SJCRH30 (cell line): Measurements from ENCODE around the gene FAAP100. TPM values are rescaled to one million over a fixed set of nuclear protein-coding genes. Genes with fewer than 3 reads are reported as not detected.

Experiments used
- DNase-seq, 2 experiments: peaks; one replicate each; pipeline ENCODE4 v3.0.0-alpha.2; 2015 to 2020
- H3K27ac ChIP-seq: fragments of 250-450 bp; sonication (Bioruptor Pico); 2 replicates; pipeline ENCODE4 v1.5.1; 2020; ENCODE audit warnings: mild to moderate bottlenecking, moderate library complexity
- H3K27me3 ChIP-seq: fragments of 250-450 bp; sonication (Bioruptor Pico); 2 replicates; pipeline ENCODE4 v1.5.1; 2020; ENCODE audit warnings: mild to moderate bottlenecking, moderate library complexity
- H3K36me3 ChIP-seq: fragments of 250-450 bp; sonication (Bioruptor Pico); 2 replicates; pipeline ENCODE4 v1.5.1; 2020; ENCODE audit warnings: mild to moderate bottlenecking, moderate library complexity
- H3K4me1 ChIP-seq: fragments of 250-450 bp; sonication (Bioruptor Pico); 2 replicates; pipeline ENCODE4 v1.5.1; 2020; ENCODE audit warnings: mild to moderate bottlenecking, moderate library complexity
- H3K4me3 ChIP-seq: fragments of 250-450 bp; sonication (Bioruptor Pico); 2 replicates; pipeline ENCODE4 v1.5.1; 2020; ENCODE audit warnings: mild to moderate bottlenecking, moderate library complexity
- H3K9me3 ChIP-seq: fragments of 250-450 bp; sonication (Bioruptor Pico); replicated peaks from 2 replicates; pipeline ENCODE4 v1.5.1; 2020; ENCODE audit warnings: mild to moderate bottlenecking, moderate library complexity
- total RNA-seq: library from RNA; depleted of rRNA; stranded (reverse); fragments of >200 nt; shearing (Covaris generic); gene quantifications from 2 replicates; pipeline ENCODE4 v1.2.3, GENCODE V29; 2014

The FAAP100 gene
- total RNA-seq, 1 experiment from 2014 or later: 60.7 TPM

DNA sequence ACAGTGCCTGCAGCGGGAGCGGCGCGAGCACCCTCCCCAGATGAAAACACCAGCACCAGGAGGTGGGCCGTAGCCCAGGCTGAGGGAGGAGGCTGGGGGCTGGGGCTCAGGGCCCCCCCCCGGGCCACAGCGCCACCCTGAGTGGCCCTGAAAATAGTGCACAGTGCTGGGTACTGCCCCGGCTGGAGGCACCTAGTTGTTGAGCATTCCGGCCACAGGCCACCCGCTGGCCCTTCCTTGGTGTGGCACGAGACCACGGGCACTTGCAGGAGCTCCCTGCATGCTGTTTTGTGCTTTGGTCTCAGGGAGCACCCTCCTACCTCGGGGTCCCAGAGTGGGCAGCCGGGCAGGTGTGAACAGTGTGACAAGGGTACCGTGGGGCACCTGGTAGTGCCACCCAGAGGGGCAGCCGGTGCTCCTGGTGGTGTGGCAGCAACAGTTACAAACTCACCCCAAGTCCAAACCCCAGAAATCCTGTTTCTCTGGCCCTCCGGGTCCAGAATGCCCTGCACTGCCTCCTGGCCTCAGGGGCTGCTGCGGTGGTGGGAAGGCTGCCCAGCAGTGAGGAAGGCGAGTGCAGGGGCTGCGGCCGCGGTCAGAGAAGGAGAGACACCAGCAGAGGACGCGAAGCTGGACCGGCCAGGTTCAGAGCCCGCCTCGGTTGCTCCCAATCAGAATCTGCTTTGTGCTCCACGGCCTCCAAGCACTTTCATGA lies 12.0 kb downstream of the FAAP100 start:
- Histone ChIP-seq H3K4me1 (peaks cover 28% of the 10 kb centered on the region), H3K27ac (no peak overlapping the region), H3K4me3 (no peak overlapping the region), H3K36me3 (peaks cover 25% of the 10 kb centered on the region), H3K9me3 (no peaks in the 10 kb centered on the region), H3K27me3 (no peaks in the 10 kb centered on the region)
- no peak for DNase-seq

DNA sequence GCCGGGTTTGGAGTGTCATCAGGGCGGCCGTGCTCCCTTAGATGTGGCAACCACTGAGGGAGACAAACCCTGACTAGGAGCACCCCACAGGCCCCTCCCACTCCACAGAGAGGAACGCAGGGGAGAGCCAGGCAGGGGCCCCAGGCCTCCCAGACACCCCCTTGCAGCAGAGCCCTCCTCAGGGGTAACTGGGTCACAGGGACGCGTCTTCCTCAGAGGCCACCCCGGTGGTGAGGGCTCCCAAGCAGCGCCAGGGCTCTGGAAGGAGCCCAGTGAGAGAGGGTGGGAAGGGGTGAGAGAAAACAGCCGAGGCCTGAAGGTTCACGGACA lies 12.6 kb downstream of the FAAP100 start:
- H3K9me3 ChIP-seq: no peaks in the 10 kb centered on the region
- no peak for DNase-seq
- no peak overlapping the region for H3K4me3 ChIP-seq
- H3K36me3 ChIP-seq: peaks cover 19% of the 10 kb centered on the region
- no peak overlapping the region; the same call in 1 of the 2 replicates for H3K27ac ChIP-seq
- H3K4me1 ChIP-seq: peaks cover 31% of the 10 kb centered on the region
- H3K27me3 ChIP-seq: no peaks in the 10 kb centered on the region

DNA sequence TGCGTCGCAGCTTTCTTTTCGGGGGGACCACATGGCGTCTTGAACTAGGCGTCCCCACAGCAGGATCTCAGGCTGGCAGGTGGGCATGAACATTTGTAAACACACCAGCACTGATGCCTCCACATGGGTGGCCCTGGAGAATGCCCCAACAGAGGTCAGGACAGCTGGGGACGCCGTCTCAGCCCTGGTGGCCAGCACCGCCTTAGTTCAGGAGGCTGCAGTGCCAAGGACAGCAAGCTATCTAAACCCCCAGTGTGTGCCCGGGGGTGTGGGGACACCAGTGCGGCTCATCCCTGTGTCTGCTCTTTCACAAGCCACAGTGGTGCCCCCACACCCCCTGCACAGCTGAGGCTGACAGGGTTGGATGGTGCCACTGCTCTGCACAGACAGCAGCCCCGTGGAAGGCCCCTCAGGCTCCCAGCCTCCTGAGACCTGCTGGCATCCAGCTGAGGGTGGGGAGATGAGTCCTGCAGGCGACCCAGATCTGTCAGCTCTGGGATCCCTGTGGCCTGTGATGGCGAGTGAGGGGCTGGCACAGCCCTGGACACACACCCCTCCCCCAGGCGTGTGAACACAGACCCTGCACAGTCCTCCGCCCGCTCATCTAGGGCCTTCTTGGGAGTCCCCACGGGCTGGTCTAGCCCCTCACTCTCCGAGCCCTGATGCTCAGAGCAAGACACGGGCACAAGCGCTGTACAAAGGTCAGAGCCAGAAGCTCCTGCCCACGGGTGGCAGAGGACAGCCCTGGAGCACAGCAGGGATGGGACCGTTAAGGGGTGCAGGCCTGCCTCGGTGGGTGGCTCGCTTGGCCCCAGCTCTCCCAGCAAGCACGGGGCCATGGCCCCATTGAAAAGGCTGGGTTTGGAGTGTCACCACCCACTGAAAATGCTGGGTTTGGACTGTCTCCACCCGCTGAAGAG lies 13.2 kb downstream of the FAAP100 start:
- Histone ChIP-seq H3K36me3 (peaks cover 14% of the 10 kb centered on the region; the same call in 1 of the 2 replicates), H3K27me3 (no peaks in the 10 kb centered on the region), H3K4me1 (peaks cover 38% of the 10 kb centered on the region), H3K27ac (peak overlapping the region; percentile 85), H3K9me3 (no peaks in the 10 kb centered on the region), H3K4me3 (no peak overlapping the region)
- peak; percentile 77 to 78 for DNase-seq

DNA sequence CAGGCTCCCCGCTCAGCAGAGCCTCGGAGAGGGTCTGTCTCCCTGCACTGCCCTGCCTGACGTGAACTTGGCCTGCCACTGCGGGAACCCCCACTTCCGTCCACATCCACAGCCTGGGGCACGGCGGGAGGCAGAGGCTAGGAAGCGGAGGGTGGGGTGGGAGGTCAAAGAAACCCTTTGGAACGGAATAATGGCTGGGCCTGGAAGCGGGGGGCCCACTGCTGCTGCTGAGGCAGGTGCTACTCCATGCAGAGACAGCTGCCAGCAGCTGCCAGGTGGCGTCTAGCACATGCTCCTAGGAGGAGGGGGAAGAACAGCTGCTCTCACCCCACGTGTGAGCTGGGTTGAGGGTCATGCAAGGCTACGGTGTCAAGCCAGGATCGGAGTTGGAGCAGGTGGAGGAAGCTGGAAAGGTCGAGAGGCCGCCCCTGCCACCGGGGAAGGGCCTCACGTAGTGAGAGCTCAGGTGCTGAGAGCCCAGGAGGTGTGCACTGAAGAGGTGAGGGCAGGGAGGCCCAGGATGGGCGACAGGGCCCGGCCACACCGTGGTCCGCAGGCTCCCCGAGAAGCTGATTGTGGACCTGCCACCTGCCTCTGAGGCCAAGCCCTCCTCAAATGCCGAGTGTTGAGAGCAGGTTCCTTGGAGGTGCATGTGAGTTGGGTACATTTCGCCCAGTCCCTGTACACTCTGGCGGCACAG lies 14.1 kb downstream of the FAAP100 start:
- Histone ChIP-seq H3K4me1 (peaks cover 46% of the 10 kb centered on the region), H3K27me3 (no peaks in the 10 kb centered on the region), H3K27ac (peak overlapping the region; percentile 85), H3K4me3 (peak overlapping the region; percentile 2; the same call in 1 of the 2 replicates), H3K9me3 (no peaks in the 10 kb centered on the region), H3K36me3 (peaks cover 6% of the 10 kb centered on the region; the same call in 1 of the 2 replicates)
- DNase-seq: peak; percentile 100

DNA sequence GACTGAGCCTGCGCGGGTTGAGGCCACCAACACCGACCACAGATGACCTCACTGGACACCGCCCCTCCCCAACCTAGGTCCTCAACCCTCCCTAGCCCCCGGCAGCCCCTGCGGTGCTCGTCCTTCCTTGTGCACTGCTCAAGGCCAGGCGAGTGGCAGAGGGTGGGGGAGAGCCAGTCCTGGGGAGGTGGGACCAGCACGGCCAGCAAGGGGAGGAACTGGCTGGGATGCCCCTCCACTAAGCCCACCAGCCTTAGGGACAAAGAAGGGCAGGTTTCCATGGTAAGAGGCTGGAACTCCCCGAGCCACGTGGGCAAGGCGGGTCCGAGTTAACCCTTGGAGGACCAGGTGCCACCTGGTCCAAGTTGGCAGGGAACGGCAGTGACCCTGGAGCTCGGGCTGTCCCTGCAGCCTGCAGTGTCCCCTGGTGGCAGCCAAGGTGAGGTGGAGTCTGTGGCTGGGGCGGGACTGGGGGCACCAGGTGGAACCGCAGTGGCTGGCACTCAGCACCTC lies 14.8 kb downstream of the FAAP100 start:
- Histone ChIP-seq H3K36me3 (peaks cover 6% of the 10 kb centered on the region; the same call in 1 of the 2 replicates), H3K27me3 (no peaks in the 10 kb centered on the region), H3K4me3 (peak overlapping the region; percentile 2; the same call in 1 of the 2 replicates), H3K27ac (peak overlapping the region; percentile 85), H3K9me3 (no peaks in the 10 kb centered on the region), H3K4me1 (peaks cover 46% of the 10 kb centered on the region)
- DNase-seq: no peak

DNA sequence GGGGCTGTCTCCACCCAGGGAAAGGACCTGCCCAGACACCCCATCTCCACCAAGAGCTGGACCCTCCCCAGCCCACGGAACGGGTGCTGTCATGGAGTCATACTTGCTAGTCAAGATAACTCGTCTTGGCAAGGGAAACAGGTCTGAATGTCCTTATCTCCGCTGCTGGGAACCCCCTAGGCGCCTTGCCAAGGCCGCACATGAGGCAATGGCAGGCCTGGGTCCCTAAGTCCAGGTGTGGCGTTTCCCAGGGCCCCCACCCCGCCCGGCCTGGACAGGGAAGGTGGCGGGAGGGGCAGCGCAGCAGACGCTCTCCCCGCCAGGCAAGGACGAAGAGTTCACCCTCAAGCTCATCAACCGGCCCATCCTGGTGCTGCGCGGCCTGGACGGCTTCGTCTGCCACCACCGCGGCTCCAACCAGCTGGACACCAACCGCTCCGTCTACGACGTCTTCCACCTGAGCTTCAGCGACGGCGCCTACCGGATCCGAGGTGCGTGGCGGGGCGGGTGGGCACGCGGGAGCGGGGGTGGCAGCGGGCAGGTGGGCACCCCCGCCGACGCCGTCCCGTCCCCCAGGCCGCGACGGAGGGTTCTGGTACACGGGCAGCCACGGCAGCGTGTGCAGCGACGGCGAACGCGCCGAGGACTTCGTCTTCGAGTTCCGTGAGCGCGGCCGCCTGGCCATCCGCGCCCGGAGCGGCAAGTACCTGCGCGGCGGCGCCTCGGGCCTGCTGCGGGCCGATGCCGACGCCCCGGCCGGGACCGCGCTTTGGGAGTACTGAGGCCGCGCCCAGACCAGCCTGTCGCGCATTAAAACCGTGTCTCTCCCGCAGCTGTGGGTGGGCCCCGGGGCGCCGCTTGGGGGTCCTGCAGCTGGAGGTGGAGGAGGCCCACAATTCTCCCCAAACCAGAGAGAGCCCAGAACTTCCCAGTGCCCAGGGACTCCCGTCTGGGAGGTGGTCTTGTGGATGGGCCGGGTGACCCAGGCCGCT lies 15.6 kb downstream of the FAAP100 start:
- H3K27ac ChIP-seq: peak overlapping the region; percentile 85
- no peak overlapping the region for H3K4me3 ChIP-seq
- H3K9me3 ChIP-seq: no peaks in the 10 kb centered on the region
- peaks cover 6% of the 10 kb centered on the region; the same call in 1 of the 2 replicates for H3K36me3 ChIP-seq
- H3K27me3 ChIP-seq: no peaks in the 10 kb centered on the region
- no peak for DNase-seq
- peaks cover 46% of the 10 kb centered on the region for H3K4me1 ChIP-seq

DNA sequence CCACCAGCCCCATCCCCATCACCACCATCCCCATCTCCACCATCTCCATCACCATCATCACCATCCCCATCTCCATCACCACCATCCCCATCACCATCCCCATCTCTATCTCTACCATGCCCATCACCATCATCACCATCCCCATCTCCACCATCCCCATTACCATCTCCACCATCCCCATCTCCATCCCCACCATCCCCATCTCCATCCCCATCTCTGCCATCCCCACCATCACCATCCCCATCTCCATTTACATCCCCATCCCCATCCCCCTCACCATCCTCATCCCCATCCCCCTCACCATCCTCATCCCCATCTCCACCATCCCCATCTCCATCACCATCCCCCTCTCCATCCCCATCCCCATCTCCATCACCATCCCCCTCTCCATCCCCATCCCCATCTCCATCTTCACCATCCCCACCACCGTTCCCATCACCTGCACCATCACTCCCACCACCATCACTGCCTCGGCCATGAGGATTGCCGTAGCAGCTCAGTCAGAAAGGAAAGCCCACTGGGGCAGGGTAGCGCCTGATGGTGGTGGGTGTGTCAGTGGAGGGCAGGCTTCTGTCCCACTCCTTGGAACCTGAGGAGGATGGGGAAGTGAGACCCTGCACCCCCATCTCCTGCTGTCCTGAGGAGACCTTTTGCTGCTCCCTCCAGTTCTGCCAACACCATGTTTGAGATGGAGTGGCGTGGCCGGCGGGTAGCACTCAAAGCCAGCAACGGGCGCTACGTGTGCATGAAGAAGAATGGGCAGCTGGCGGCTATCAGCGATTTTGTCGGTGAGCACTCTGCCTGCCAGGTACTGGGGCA lies 16.5 kb downstream of the FAAP100 start:
- Histone ChIP-seq H3K27me3 (no peaks in the 10 kb centered on the region), H3K4me3 (no peak overlapping the region), H3K4me1 (peaks cover 46% of the 10 kb centered on the region), H3K9me3 (no peaks in the 10 kb centered on the region), H3K36me3 (peaks cover 6% of the 10 kb centered on the region; the same call in 1 of the 2 replicates), H3K27ac (no peak overlapping the region)
- DNase-seq: no peak

DNA sequence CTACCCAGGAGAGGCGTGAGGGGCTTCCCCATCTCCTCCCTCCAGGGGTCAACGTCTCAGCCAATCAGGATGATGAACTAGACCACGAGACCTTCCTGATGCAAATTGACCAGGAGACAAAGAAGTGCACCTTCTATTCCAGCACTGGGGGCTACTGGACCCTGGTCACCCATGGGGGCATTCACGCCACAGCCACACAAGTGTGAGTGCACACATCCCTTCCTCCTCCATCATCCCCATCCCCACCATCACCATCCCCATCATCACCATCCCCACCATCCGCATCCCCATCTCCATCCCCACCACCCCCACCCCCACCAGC lies 17.2 kb downstream of the FAAP100 start:
- Histone ChIP-seq H3K4me1 (peaks cover 46% of the 10 kb centered on the region), H3K36me3 (0 out of 2 replicates have a peak, but pooled peaks cover 4% of the 10 kb centered on the region), H3K27ac (no peak overlapping the region), H3K9me3 (no peaks in the 10 kb centered on the region), H3K4me3 (no peak overlapping the region), H3K27me3 (no peaks in the 10 kb centered on the region)
- DNase-seq: no peak

DNA sequence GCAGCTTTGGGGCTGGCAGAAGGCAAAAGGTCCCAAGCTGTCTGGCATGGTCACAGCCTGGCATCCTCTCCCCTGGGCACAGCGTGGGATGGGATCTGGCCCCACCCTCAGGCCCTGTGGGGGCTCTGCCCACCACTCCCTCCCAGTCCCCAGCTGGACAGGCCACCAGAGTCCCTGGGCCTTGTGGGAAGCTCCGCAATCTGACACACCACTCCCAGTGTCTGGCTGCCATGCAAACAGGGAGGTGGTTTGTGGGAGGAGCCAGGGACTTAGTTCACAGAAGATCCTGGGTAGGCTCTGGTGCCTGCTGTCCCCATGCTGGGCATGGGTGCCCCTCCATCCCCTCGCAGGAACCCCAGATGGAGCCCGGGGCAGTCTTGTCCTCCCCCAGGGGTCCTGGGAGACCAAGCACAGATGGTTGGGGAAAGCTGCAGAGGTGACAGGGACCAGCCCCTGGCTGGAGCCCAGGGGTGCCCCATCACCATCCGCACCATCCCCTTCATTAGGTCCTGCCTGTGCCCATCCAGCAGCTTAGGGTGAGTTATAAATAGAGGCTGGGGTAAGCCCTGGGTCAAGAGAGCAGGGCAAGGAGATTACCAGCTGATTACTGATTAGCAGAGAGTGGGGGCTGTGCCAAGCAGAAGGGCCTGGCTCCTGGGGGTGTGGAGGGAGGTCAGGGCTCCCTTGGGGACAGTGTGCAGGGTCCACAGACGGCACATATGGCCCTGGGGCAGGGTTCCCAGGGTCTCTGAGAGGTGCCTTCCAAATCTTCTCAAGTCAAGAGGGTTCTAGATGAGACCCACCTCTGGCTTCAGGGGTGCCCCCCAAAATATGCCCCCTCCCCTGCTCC lies 17.8 kb downstream of the FAAP100 start:
- H3K27me3 ChIP-seq: peaks cover 2% of the 10 kb centered on the region
- H3K9me3 ChIP-seq: no peaks in the 10 kb centered on the region
- no peaks in the 10 kb centered on the region for H3K36me3 ChIP-seq
- peak; percentile 66 to 79 for DNase-seq
- peaks cover 42% of the 10 kb centered on the region for H3K4me1 ChIP-seq
- H3K27ac ChIP-seq: no peak overlapping the region
- H3K4me3 ChIP-seq: no peak overlapping the region

DNA sequence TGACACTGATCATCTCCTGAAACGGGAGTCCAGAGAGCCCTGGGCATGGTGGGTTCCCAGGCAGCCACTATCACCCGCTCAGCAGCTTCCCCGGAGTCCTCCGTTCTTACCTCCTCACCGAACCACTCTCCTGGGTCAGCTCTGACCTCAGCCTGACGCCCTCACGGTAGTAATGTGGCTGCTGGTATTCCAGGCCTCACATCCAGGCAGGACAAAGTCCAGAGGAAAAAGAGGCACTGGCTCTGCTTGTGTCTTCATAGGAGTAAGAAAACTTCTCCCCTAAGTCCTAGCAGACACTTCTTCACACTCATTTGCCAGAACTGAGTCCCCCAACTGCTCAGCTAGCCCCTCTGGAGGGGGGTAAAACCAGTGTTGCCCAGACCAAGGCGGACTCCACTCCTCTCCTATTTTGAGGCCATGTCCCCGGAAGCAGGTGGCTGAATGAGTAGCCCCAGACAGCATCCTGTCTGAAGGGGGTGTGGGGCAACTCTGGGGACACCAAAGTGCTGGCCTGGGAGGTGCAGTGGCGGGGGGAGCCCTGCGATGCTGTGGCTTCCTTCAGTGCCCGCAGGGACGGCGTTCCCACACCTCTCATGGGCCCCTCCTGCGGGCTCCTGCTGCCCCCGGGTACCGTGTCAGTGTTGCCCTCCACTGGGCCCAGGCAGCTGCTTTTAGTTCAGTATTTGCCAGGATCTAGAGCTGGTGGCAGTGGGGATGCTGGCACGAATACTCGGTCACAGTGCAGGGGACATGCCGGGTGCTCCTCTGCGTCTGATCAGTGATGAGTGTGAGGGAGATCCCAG lies 18.6 kb downstream of the FAAP100 start:
- Histone ChIP-seq H3K9me3 (no peaks in the 10 kb centered on the region), H3K27ac (no peak overlapping the region), H3K27me3 (peaks cover 11% of the 10 kb centered on the region), H3K36me3 (no peaks in the 10 kb centered on the region), H3K4me3 (no peak overlapping the region), H3K4me1 (peaks cover 40% of the 10 kb centered on the region)
- DNase-seq: peak in 1 of 2 experiments; percentile 53

DNA sequence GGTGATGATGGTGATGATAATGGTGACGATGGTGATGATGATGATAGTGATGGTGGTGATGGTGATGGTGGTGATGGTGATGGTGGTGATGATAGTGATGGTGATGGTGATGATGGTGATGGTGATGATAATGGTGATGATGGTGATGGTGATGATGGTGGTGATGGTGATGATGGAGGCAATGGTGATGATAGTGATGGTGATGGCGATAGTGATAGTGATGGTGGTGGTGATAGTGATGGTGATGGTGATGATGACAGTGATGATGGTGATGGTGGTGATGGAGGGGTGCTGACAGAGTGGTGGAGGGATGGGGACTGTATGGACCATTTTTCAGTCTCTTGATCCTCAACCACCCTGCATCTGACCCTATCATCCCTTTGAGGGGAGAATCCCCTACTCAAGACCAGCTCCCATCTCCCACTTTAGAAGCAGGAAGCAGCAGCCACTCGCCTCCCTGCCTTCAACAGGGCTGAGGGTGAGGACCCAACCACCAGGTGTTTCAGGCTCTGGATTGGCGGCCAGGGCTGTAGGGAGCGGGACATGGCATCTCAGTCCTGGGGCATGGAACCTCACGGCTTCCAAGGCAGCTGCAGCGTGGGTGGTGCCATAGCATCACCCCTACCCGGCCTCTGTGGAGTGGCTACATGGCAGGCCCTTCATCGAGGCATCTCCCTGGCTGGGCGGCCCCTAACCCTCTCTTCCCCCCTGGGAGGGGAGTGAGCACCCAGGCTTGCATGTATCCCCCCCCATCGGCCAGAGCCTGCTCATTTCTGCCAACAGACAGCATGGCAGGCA lies 19.5 kb downstream of the FAAP100 start:
- Histone ChIP-seq H3K27ac (no peak overlapping the region), H3K9me3 (no peaks in the 10 kb centered on the region), H3K27me3 (peaks cover 19% of the 10 kb centered on the region), H3K36me3 (no peaks in the 10 kb centered on the region), H3K4me3 (no peak overlapping the region), H3K4me1 (peaks cover 40% of the 10 kb centered on the region)
- no peak for DNase-seq
